ENCODE results near the gene DUSP5. TPM values are rescaled to one million over a fixed set of nuclear protein-coding genes. Genes with fewer than 3 reads are reported as not detected.

Gene DUSP5
- polyA plus RNA-seq, 12 donors: 1.8 to 9.2 (median 3.7) TPM; not detected in 2

DNA sequence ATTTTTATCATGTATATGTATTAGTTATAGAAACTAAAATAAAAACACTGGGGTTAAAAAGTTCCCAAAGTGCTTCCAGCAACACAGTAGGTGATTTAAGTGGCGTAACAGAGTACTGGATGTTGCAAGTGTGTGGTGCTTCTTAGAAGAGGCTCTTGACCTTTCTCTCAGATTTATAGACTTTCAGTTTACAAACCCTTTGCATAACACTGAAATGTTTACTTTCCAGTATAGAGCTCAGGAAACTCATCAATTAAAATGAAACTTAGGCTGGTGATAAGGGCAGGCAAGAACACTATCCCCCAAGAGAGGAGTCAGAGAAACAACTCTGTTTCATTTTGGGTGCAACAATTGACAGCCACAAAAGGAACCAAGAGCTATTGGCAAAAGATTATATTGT, 42.3 kb downstream of the DUSP5 start:
- no peak for DNase-seq

DNA sequence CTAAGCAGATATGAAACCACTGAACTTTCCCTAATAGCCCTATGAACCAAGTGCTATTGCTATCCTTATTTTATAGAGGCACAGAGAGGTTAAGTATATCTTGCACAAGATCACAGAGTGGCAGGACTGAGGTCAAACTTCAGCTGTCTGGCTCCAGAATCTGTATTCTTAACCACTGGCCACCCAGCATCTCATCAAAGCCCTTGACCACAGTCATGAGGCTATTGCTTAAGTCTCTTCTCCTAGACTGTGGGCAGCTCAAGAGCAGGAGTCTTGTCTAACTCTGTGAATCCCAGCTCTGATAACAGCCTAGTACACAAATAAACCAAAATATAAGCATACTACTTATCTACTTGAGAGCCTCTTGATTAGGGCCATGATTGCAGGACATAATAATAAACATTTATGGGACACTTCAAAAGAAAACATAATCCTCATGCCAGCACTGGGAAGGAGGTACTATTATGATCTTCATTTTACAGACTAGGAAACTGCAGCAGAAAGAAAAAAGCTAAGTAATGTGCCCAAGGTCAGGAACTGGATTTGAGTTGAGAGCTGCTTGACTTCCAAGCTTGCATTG, 47.3 kb downstream of the DUSP5 start:
- DNase-seq: no peak

DNA sequence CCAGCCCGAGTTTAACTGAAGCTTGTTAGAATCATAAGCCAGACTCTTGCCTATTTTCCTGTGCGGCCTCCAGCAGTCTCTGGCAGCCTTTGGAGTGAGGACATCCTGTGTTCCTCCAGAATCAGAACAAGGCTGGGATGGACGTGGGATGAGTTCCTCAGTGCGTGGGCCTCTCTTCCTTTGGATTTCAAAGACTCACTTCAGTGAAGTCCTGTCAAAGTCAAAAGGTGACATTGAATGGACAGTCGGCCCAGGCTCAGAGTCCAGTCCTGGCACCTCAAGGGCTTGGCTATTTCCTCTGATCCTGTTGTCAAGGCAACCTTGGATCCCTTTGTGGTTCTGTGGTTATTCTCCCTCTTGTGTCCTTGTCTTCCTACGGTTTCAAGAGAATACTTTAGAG, 48.4 kb downstream of the DUSP5 start:
- no peak for DNase-seq

DNA sequence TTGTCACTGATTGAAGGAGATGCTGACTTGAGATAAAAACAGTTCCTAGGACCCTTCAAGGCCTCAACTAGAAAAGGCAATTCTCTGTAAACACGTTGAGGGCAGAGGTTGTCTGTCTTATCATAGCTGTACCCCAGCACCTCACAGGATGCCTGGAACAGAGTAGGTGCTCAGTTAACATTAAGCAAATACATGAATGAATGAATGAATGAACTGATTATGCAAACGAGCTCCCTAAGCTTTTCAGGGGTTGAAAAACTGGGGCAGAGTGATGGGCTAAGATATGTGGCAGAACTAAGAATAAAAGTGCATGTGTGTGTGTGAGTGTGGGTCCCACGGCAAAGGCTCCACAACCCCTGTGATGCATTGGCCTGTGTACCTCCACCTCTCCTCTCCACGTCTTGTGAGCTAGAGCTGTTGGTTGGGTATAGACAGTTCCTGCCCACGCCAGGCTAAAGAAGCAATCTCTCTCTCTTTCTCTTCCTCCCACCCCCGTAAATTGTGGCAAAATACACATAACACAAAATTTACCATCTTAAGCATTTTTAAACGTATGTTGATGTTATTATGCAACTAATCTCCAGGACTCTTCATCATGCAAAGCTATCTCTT, 48.9 kb downstream of the DUSP5 start:
- DNase-seq: no peak

DNA sequence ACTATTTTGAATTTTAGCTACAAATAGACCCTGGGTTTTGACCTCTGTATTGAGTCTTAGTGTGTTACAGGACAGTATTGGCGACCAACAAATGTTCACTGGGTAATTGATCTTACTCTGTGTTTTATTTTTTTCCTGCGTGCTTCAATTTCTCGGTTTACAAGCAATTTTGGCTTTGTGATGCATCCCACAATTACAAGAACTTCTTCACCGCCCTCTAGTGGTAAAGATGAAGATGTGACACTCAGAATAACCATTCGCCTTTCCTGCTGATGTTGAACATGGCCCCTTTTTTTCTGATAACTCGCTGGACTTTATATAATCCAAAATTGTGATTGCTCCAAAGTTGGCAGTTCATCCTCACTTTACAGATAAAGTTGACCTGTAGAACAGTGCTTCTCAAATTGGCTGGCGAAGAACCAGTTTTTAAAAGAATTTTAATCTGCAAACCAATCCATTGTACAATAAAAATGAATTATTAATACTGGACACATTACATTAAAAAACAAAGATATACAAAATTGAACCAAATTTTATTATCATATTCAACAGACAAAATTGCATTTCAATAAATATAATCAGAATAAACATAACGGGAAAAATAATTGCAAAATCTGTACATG, 49.5 kb downstream of the DUSP5 start:
- DNase-seq: peak; percentile 56

DNA sequence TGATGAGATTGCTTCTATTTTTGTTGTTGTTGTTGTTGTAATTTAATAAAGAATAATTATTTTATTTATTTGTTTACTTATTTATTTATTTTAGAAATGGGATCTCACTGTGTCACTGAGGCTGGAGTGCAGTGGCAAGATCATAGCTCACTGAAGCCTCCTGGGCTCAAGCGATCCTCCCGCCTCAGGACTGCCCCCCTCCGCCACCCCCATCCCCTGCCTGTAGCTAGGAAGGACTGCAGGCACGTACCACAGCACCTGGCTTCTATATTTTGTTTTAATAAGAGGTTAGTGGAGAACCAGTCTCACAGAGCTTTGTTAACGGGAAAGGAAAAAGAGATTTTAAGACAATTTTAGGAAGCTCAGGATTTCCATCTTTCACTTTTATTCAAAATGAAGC, 50.3 kb downstream of the DUSP5 start:
- DNase-seq: no peak

DNA sequence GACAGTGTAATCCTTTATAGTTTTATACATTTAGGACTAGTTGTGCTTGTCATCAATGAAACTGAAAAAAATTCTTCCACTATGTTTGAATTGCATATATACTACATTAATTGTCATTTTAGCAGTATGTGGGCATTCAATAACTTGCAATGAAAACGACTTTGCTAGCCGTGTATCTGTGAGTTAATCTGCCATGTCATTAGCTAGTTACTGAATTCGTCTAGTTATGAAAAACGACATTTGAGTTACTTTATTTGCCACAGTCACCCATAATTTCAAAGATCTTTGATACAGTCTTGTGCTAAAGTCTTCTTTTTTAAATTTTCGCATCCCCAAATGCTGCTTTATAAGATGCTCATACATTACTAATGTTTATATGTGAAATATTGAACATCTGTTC, 51.5 kb downstream of the DUSP5 start:
- no peak for DNase-seq

DNA sequence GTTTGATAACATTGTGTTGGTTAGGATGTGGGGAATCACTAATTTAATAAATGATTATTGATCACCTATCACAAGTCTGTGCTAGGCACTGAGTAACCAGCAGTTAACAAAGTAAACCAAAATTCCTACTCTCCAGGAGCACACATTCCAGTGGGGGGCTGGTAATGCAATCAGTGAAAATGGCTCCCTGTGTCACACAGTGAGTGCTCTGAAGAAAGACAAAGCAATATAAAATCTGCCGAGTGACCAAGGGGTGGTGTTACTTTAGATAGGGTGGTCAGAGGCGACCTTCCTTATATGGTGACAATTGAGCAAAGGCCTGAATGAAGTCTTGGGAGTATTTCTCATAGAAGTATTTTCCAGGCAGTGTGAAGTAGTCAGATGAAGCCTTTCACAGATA, 56.2 kb downstream of the DUSP5 start:
- DNase-seq: no peak

DNA sequence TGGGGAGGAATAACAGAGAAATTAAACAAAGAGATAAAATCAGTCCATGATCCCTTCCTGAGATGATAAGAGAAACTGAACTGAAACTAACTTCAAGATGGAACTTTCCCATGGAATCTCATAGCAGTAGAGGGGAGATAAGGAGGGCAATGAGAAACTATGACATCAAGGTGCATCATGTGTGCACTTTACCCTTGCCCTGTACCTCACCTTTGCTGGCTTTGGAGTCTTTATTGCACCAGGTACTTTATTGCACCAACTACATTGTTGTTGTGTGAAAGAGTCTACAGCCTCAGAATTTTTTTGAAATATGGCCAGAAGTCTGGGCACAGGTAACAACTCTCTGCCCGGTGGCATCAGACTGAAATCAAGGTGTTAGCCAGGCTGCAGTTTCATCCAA, 58.6 kb downstream of the DUSP5 start:
- no peak for DNase-seq

DNA sequence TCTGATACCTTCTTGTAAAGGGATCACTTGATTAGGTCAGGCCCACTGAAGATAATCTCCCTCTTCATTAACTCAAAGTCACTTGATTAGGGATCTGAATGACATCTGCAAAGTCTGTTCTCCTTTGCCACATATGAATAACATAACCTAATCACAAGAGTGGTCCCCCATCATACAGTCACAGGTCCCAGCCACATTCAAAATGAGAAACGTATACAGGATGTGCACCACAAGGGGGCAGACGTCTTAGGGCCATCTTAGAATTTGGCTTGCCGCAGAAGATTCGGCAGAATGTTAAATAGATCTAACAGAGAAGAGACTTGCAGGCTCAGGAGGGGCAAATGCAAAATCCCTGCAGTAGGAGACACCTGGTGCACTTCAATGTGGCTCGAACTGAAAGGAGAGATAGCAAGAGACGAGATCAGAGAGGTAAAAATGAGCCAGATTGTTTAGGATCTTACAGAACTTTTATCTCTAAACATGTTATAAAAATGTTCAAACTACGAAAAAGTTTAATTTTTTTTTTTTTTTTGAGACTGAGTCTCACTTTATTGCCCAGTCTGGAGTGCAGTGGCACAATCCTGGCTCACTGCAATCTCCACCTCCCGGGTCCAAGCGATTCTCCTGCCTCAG, 59.4 kb downstream of the DUSP5 start:
- DNase-seq: peak; percentile 32

DNA sequence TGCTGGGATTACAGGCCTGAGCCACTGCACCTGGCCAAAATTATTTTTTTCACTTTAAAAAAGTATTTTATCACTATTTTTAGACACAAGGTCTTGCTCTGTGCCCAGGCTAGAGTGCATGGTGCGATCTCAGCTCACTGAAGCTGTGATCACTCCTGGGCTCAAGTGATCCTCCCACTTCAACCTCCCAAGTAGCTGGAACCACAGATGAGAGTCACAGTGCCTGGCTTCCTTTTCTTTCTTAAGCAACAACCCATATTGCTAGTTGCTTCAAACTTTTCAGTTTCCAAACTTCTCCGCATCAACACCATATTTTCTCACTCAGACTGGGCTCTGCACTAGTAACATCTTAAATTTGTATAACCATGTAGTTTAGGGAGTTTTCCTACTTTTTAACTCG, 60.3 kb downstream of the DUSP5 start:
- DNase-seq: no peak

DNA sequence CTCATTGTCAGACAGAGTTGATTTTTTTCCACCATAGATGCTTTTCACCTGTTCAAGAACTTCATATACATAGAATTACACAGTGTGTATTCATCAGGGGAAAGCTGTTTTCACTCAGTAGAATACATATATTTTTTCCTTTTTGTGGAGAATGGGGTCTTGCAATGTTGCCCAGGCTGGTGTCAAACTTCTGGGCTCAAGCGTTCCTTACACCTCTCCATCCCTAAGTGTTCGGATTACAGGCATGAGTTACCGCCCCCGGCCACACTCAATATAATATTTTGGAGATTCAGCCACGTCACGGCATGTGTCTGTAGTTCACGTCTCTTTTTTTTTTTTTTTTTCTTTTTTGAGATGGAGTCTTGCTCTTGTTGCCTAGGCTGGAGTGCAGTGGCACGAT, 62.3 kb downstream of the DUSP5 start:
- no peak for DNase-seq

Other genes starting within 250 kb of the DUSP5 start
- gene SMNDC1, start 193.0 kb upstream of the DUSP5 start, polyA plus RNA-seq (ENCODE audit: insufficient read length in 12 of 12): 10 to 100 TPM in 11 of 12 donors, not detected in 1; 33.2 to 53.4 (median 38.6) TPM
- 10 to 100 TPM in 11 of 12 donors, not detected in 1; 42.3 to 73.8 (median 52.0) TPM for gene SMC3, start 69.8 kb downstream of the DUSP5 start, polyA plus RNA-seq (ENCODE audit: insufficient read length in 12 of 12)
- gene RBM20, start 146.4 kb downstream of the DUSP5 start, polyA plus RNA-seq (ENCODE audit: insufficient read length in 12 of 12): 10 to 100 TPM in 8 of 12 donors, 1 to 10 TPM in 3, not detected in 1; 6.1 to 17.6 (median 12.1) TPM

All from muscle of arm (tissue), 12 donors.